ENCODE measurements around the gene MLN.

The MLN gene

DNA sequence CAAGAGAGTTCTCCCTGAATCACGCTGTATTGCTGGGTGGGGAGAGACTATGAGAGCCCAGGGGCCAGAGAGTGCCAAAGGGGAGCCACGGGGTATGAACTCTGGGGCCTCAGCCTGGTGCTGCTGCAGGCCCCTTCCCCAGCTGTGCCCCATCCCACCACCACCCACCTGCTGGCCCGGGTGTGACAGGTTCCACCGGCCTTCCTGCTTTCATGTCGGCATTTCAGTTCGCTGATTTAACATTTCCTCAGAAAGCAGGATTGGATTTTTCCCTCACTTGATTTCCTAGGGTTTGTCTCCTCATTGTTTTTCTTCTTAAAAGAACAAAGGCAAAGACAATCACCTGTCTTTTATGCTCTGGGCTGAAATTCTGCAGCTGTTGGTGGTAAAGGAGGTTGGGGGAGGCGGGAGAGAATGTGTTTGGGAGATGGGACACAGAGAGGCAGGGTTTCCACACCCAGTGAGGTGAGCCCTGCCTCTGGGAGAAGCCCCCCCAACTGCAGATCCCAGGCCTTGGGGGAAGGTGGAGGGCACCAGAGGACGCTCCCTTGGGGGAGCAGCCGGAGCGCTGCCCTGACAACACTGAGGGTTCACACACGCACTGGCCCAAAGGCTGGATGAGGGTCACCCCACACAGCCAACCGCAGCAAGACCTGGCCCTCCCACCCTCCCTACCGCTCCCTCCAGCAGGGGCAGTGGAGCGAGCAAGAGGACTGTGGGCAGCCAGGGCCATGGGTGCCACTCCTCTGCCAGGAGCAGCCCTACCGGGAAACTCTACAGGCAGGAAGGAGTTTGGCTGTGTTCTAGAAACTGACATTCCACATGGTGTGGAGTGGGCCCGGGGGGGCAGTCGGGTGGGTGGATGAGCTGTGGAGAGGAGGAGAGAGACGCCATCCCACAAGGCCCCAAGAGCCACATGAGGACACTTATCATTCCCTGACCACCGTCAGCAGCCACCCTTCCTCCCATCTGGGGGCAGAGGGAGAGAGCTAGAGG lies 10.5 kb upstream of the MLN start:
- DNase-seq (ENCODE audit: low read depth) = no peak

DNA sequence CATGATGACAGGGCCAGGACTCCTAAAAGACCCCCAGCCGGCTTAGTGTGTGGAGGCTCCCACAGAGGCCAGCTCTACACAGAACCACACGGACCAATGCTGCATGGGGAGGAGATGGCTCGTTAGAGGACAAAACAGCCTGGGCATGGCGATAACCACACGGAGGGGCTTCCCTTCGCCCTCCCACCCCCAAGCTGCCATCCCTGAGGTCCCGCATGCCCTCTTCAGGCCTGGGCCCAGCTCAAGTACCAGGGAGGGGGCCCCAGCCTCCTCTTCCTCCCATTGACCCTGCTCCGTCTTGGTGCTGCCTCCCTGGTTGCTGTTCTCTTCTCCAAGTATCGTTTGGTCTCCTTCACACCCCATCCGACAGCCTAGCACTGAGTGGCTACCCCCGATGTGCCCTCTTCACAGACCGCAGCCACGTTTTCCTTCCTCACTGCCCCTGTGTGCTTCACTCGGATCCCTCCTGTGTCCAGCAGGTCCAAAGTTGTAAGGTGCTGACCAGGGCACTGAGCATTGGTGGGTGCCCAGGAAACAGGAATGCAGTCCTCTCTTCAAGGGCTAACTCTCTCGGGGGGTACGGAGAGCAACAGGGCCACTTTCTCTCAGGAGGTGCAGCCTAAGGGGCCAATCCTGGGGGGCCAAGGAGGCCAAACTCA lies 9.6 kb upstream of the MLN start:
- no peak for DNase-seq (ENCODE audit: low read depth)

DNA sequence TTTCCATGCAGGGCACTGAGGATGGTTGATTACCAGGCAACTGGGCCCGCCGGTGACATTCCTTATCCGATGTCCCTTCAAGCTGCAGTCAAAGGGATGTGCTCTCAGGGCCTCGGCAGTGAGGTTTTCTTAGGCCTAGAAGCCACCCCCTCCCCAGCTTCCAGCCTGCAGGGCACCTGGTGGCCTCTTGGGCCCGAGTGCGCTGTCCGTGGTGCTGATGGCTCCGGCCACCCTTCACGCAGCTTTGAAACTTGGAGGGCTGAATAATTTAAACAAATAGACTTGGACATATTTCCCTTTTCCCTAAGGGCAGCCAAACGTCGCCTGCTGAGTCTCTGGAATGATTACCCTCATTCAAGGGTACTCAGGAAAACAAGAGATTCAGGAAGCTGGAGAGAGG lies 8.9 kb upstream of the MLN start:
- DNase-seq (ENCODE audit: low read depth) = peak; percentile 14

GRCh38 chr6:33809594-33809993 lies 5.8 kb upstream of the MLN start:
- no peak for DNase-seq (ENCODE audit: low read depth)

DNA sequence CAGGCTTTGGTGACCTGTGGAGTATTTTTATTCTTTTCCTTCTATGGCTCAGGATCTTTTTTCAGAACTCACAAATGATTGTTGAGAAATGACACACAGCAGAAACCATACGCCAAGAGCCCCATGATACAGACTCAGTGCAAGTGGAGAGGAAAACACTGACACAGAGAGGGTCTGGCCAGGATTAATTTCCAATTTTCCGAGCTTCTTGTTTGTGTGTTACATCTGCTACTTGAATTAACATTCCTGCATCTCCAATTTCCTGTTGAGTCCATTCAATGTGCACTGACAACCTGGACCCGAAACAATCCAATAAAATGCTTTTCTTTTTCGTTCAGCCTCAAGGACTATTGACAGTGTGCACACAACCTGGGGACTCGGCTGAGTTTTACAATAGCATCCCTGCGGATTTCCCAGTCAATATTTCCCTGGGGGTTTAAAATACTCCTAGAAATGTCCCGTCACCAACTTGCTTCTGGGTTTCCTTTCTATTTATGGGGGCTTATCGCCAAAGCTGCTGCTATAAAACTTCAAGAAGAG lies 4.9 kb upstream of the MLN start:
- DNase-seq (ENCODE audit: low read depth) = no peak

DNA sequence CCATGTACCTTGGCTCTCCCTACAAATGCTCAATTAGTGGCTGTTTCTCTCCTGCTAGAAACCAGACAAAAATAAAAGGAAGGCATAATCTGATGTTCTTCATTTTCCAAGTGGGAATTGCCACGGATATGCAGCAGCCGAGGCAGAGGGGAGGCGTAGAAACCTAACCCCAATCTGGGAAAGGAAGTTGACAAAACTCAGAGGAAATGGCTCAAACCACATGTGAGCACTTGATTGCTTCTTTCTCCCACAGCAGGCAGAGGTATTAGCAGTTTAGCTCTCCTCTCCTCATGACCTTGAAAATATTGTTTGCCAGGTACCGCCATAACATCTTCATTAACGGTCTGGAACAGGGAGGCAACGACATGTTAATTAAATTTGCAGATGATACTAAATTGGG lies 3.8 kb upstream of the MLN start:
- DNase-seq (ENCODE audit: low read depth) = no peak

DNA sequence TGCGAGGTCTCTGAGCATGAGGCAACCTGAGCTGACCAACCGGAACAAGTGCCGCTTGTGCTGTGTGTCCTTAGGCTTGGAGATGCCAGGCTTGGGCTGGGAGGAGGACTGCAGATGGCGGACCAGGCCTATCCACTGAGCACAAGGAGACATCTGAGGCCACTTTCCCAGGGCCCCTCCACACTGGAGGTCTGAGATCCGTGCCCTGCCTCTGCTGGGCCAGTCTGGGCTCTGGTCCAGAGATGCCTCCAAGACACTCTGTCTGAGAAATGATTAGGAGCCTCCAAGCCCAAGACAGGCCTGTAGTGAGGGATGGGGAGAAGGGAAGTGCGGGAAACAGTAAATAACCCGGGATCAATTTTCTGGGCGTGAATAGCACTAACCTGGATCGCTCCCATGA lies 3.0 kb upstream of the MLN start:
- DNase-seq (ENCODE audit: low read depth) = no peak

GRCh38 chr6:33802186-33802958 lies 1.4 kb downstream of the MLN start:
- no peak for DNase-seq (ENCODE audit: low read depth)

DNA sequence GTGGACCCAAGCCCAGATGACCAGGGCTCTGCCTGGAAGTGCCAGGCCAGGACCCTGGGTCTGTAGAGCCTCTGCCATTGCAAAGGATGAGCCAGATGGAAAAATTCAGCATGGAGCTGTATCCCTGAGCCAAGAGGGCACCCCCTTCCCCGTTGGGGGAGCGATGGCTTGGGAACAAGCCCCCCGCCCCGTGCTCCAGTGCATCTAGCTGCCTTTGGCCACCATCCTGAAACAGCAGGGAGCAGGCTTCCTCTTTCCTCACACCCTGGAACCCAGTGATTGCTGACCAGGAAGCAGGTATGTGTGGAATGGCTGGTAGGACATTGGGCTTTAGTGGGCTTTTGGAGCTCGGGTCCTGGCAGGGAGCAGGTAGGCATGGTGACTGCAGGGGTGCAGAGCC lies 2.2 kb downstream of the MLN start:
- no peak for DNase-seq (ENCODE audit: low read depth)

DNA sequence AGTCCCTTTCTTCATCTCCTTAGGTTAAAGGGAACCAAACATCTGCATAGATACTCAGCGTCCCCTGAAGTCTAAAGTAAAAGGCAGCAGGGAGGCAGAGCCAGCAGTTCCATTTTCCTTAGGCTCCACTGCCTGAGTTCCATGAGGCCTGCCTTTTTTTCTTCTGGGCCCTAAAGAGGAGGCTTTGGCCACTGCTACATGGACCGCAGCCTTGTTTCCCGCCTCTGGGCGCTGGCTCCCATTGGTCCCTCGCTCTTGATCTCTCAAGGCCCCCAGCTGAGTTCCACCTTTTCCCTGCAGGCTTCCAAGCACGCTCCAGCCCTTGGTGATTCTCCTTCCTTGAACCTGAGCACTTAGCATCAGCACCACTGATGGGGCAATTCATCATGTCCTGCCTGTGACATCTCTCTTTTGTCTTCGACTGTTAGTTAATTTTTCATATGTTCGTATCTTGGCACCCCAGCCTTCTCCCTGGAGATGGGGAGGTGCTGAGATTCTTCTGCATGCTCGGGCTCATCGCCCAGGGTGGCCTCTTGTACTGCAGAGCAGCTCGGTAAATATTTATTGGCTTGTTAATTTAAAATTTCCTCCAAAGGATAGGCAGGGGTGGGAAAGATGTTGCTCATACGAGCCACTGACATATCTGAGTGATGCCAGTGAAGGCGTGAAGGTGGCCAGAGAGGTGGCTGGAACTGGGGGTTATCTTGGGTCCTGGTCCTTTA lies 3.4 kb downstream of the MLN start:
- no peak for DNase-seq (ENCODE audit: low read depth)

DNA sequence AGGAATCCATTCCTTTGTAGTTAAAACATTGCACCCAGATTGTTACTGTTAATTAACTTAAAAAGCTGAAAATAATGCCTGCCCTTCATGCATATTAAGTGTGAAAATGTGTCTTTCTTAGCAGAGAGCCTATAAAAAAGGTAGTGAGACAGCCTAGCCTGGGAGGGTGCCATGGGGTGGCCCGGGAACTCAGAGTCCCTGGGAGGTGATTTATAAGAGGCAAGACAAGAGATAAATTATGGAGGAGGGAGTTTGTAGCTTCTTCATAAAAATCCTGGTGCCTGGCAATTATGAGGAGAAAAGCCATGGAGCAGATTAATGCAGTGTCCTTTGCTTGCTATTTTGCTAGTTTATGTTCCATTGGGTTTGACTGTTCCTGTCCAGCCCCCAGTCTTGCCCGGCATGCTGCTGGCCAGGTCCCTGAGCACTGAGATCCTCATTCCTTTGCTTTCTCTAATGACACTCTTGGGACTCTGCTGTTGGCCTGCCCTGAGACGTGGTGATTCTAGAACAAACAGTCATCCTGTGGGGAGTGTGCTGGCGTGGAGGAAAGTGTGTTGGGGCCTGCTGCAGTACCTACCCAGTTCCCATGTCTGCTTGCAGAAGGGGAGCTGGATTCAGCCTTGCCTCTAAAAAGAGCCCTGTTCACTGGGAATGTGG lies 4.2 kb downstream of the MLN start:
- DNase-seq (ENCODE audit: low read depth) = no peak

GRCh38 chr6:33798343-33798848 lies 5.4 kb downstream of the MLN start:
- no peak for DNase-seq (ENCODE audit: low read depth)

- no peak for DNase-seq (ENCODE audit: low read depth)
Measured at GRCh38 chr6:33797626-33798342, 6.0 kb downstream of the MLN start.

DNA sequence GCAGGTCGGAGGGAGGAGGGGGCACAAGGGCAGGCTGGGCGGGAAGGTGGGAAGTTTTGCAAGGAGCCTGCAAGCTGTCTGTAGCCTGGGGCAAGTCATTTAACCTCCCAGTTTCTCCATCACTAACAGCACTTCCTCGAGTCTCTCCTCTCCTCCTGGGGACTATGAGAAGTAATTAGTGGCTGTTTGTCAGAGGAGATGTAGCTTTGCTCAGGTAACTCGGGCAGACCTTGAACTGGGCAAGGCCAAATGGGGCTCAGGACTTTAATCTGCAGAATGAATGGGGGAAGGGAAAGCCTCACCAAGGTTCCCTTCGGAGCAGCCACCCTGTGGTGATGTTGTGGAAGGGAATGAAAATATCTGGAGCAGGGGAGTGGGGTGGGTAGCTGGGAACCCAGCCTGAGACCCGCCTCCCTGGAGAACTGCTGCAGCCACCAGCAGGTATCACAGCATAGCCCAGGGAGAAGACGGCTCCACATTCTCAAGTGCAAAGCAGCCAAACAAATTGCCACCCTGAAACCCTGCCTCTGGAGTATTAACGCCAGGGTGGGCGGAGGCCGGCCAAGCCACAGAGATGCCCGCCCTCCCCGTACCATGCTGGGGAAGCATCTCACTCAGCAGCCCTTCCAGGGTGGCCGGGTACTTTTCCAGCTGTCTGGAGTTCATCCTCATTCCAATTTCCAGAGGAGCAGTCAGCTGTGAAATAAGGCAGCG lies 8.7 kb downstream of the MLN start:
- no peak for DNase-seq (ENCODE audit: low read depth)

DNA sequence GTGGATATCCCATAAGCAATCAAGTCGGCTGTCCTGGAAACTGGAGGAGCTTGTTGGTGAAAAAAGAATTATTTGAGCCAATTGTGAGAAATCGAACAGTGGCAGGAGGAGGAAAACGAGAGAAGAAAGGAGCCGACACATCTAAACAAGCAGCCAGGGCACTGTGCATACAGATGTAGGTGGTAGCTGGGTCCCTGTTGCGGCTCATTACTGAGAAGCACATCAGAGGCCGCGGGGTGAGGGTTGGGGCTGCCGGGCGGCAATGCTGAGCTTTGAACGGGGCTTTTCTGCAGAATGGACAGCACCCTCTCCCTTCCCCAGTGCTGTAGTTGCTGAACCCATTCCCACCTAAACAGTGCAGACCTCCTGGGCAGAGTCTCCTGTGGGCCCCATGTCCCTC lies 10.8 kb downstream of the MLN start:
- no peak for DNase-seq (ENCODE audit: low read depth)

DNA sequence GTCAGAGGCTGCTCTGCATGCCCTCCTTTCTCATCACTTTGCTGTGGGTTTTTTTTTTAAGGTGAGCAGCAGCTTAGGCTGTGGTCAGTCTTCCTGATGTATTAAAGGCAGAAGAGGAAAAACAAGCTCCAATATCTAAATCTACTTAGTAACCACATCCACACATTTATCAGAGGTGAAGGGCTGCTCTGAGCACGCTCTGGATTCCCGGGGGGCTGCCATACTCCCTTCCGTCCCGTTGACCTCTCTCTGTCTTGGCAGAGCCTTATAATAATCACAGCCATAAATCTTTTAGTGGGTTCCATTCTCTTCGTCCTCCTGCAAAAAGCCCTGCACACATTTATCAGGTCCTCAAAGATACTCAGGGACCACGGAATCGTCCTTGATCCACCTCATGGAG lies 12.2 kb downstream of the MLN start:
- no peak for DNase-seq (ENCODE audit: low read depth)

GRCh38 chr6:33790910-33791309 lies 12.9 kb downstream of the MLN start:
- DNase-seq (ENCODE audit: low read depth) = no peak

- no peak for DNase-seq (ENCODE audit: low read depth)
Measured at GRCh38 chr6:33790379-33790778, 13.4 kb downstream of the MLN start.

DNA sequence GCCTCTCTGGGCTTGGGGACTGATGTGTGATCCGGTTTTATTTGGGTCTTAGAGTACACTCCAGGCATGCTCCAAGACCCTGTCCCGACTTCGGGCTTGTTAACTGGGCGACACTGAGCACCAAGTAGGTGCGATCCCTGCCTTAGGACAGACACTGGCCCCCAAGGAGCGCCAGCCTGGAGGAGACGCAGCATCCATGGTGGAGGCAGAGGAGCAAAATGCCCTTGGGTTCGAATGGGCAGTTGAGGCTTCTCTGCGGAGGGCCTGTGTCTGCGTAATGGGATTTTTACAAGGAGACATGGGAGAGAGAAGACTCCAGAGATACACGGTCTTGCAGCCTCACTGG lies 14.3 kb downstream of the MLN start:
- no peak for DNase-seq (ENCODE audit: low read depth)

Measured in activated T-cell treated with anti-CD3 and anti-CD28 coated beads for 1 hour (primary cell).